Right atrium auricular region (tissue), 2 donors: ENCODE data around the gene GLI3. TPM values are rescaled to one million over a fixed set of nuclear protein-coding genes. Genes with fewer than 3 reads are reported as not detected.

ENCODE experiments used
- DNase-seq: peaks from one replicate; pipeline ENCODE4 v3.0.0-alpha.2; 2019; ENCODE audit warnings: low spot score
- H3K27ac ChIP-seq, 2 donors: fragments of 200-600 bp; sonication (generic); 1 replicate in 1 of 2; 2 replicates in 1 of 2; pipeline ENCODE4 v1.5.1; 2016 to 2019
- H3K27me3 ChIP-seq, 2 donors: fragments of 200-600 bp; sonication (generic); one replicate each; pipeline versions ENCODE4 v1.5.1 to v1.6.0; 2017 to 2019
- H3K36me3 ChIP-seq: fragments of 200-600 bp; sonication (generic); one replicate; pipeline ENCODE4 v1.5.1; 2016
- H3K4me1 ChIP-seq, 2 donors: fragments of 200-600 bp; sonication (generic); one replicate each; pipeline versions ENCODE4 v1.5.1 to v1.6.0; 2017 to 2019
- H3K4me3 ChIP-seq, 2 donors: fragments of 200-600 bp; sonication (generic); 1 replicate in 1 of 2; 2 replicates in 1 of 2; pipeline ENCODE4 v1.5.1; 2017 to 2019; ENCODE audit warnings: mild to moderate bottlenecking in 1 of 2, moderate library complexity in 1 of 2
- H3K9me3 ChIP-seq, 2 donors: fragments of 200-600 bp; sonication (generic); one replicate each; pipeline ENCODE4 v1.5.1; 2019
- CTCF ChIP-seq, 2 donors: fragments of 200-600 bp; sonication (generic); IDR thresholded peaks; one replicate each; pipeline ENCODE4 v1.5.1; 2019; ENCODE audit warnings: antibody characterized with exemption in 2 of 2
- total RNA-seq, 2 donors: library from RNA; depleted of rRNA; stranded (reverse); fragments of >200 nt; gene quantifications; one replicate each; pipeline ENCODE4 v1.1.0, GENCODE V29; 2016

Gene GLI3
- total RNA-seq, 2 donors from 2014 or later: 1.5 to 2.0 TPM

DNA sequence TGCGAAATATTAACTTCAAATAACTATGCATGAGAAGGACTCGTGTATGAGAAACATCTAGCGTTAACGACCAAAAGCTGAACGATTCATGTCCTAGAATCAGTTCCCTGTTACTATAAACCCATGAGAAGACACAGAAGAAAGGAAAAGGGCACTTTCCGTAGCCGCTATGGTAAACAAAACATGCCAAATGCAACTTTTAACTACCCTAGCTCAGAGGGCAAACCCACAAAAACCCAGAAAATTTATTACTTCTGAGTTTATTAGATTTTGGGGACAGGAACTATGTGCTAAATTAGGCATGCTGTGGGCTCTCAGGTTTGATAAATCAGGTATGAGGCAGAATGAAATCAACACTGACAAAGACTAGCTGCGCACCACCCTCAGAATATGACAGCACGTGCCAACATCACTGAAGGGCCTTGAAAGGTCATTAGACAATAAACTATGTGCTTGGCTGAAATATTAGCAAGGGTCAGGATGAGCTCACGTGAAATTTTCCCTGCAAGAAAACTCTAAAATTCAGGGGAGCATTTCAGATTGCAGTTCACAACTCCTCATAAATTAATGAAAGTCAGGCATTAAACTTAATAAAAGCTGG lies 102.6 kb downstream of the GLI3 start:
- Histone ChIP-seq H3K4me1 (no peaks in the 10 kb centered on the region), H3K36me3 (no peaks in the 10 kb centered on the region), H3K4me3 (no peak overlapping the region), H3K27ac (no peak overlapping the region), H3K27me3 (no peaks in the 10 kb centered on the region), H3K9me3 (no peaks in the 10 kb centered on the region)
- TF ChIP-seq CTCF (IDR thresholded peaks at IDR 0.05): no peak
- no peak for DNase-seq

DNA sequence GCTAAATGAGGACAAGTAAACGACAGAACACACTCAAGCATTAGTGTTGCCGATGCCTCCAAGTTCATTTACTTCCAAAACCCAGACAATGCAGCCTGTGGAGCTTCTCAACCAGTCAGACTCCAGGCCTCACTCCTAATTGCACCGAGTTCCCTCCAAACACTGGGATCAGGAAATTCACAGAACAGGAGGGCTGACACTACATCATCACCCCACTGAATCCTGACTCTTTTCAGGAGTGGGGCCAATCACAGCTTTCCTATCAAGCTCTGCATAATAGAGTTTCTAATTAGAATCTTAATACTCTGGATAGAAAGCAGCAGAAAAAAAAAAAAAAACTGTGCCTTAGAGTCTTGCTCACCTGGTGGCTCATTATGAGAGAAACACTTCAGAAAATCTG lies 103.7 kb downstream of the GLI3 start:
- Histone ChIP-seq H3K36me3 (no peaks in the 10 kb centered on the region), H3K27ac (no peak overlapping the region), H3K4me3 (no peak overlapping the region), H3K4me1 (no peaks in the 10 kb centered on the region), H3K27me3 (no peaks in the 10 kb centered on the region), H3K9me3 (no peaks in the 10 kb centered on the region)
- TF ChIP-seq CTCF (IDR thresholded peaks at IDR 0.05): no peak
- no peak for DNase-seq

DNA sequence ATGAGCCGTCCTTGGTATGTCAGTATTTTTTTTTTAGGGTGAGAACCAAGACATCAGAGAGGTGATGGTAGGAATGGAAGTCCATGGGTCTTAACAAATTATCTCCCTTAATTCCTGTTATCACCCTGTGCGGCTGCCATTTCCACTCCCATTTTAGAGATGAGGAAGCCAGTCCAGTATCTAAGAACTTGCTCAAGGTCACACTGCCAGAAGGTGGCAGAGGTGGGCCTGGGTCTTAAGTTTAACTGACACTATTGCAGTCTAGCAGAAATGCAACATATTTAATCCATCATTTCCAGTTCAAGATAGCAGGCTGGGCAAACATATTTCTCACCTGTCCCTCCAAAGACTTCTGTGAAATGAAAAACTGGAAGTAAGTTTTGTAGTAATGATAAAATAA lies 108.3 kb downstream of the GLI3 start:
- H3K9me3 ChIP-seq: no peaks in the 10 kb centered on the region
- no peak for DNase-seq
- no peak overlapping the region for H3K4me3 ChIP-seq
- H3K27me3 ChIP-seq: no peaks in the 10 kb centered on the region
- H3K27ac ChIP-seq: no peak overlapping the region
- H3K4me1 ChIP-seq: no peaks in the 10 kb centered on the region
- no peaks in the 10 kb centered on the region for H3K36me3 ChIP-seq
- TF ChIP-seq CTCF (IDR thresholded peaks at IDR 0.05): no peak

DNA sequence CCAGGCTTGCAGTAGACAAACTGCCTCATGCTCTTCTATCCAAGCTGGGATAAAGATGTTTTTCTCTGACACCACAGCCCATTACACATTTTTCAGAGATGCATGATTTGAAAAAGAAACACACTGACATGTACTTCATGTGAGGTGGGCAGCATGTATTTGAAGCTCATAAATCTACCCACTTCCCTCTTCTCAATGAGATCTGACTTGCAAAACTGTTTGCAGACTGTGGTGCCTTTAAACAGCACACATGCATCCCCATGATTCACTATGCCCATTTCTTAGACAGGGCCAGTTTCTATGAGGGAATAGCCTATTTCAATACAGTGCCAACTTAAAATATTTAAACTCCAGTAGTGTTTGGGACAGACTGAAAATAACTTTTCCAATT lies 109.8 kb downstream of the GLI3 start:
- no peak for TF ChIP-seq CTCF (IDR thresholded peaks at IDR 0.05)
- Histone ChIP-seq H3K27me3 (no peaks in the 10 kb centered on the region), H3K9me3 (no peaks in the 10 kb centered on the region), H3K36me3 (no peaks in the 10 kb centered on the region), H3K4me1 (no peaks in the 10 kb centered on the region), H3K27ac (no peak overlapping the region), H3K4me3 (no peak overlapping the region)
- no peak for DNase-seq

DNA sequence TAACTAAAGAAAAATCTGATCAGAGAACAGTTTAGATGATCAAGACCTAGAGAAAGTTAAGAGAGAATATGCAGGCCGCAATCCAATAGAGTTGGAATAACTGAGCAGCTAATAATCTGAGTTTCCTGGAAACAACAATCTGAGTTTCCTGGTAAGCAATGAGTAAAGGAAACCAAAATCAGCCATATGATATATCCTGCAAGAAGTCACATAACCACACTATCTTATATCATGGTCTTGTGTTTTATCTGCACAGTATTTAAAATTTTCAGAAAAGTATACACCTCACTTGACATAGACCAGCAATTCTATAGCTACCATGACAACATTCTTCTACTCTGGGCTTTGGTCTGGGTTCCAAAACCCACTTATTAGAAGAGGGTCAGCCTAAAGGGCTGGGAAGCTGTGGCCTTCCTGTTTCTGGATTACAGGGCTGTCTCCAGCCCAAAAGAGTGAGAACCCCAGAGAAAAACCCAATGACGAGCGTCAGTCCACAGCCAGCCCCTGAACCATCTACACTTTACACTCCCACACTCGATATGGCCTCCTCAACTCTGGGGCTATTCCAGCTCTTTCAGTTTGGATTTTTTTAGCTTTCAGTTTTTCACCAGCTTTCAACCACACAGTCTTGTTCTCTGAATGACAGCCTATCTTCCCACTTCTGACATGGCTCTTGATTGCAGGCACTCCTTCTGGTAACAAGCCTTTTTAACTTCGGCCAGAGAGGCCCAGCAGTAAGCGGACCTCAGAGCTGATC lies 110.4 kb downstream of the GLI3 start:
- H3K27ac ChIP-seq: no peak overlapping the region
- H3K9me3 ChIP-seq: no peaks in the 10 kb centered on the region
- H3K4me1 ChIP-seq: no peaks in the 10 kb centered on the region
- H3K36me3 ChIP-seq: no peaks in the 10 kb centered on the region
- no peaks in the 10 kb centered on the region for H3K27me3 ChIP-seq
- no peak for TF ChIP-seq CTCF (IDR thresholded peaks at IDR 0.05)
- DNase-seq: no peak
- no peak overlapping the region for H3K4me3 ChIP-seq
